ENCODE results near the gene DGKG. TPM values are rescaled to one million over a fixed set of nuclear protein-coding genes. Genes with fewer than 3 reads are reported as not detected.

Gene DGKG
- total and polyA plus RNA-seq, 3 experiments from 2014 or later = 0.04 to 0.20 TPM; not detected in 1

DNA sequence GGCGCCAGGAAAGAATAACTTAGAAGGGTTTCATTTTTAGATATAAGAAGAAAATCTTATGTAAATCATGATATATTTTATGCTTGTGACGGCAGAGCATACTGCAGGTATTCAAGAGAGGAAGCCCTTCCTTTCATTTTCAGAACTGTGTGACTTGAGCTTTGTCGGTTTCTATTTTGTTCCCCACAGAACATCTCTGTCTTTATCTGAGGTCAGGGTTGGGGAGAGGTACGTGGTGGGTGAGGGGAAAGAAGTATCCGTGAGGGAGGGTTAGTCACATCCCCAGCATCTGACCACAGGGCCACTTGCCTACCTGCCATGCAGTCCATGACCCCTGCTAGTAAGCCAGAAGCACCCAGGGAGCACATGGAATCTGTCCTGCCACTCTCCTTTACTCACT is 126.5 kb downstream of the DGKG start:
- peak overlapping the region in 6 of 7 donors; percentile 24 to 66 (median 46) for H3K4me3 Mint-ChIP-seq
- Histone ChIP-seq H3K27me3 (ENCODE audit: insufficient read depth, low read length, poor library complexity, severe bottlenecking) (no peaks in the 10 kb centered on the region), H3K4me1 (ENCODE audit: insufficient read depth, low read length) (no peaks in the 10 kb centered on the region), H3K9me3 (ENCODE audit: low read length) (no peaks in the 10 kb centered on the region), H3K4me3 (ENCODE audit: low read length) (no peak overlapping the region), H3K27ac (ENCODE audit: low read depth, low read length) (no peak overlapping the region), H3K36me3 (ENCODE audit: insufficient read depth, low read length) (no peaks in the 10 kb centered on the region)
- H3K4me1 Mint-ChIP-seq = peaks cover 5 to 10% (median 9%) of the 10 kb centered on the region in 3 donors
- H3K27me3 Mint-ChIP-seq = peaks cover 1 to 6% of the 10 kb centered on the region in 2 donors
- no peaks in the 10 kb centered on the region for H3K9me3 Mint-ChIP-seq
- no peaks in the 10 kb centered on the region for H3K36me3 Mint-ChIP-seq
- peak overlapping the region in 1 of 8 donors; percentile 56 for H3K27ac Mint-ChIP-seq
- CTCF ChIA-PET = interaction anchor here (1.2 kb wide), 1 partner anchor 45 kb away, joined by 3 read pairs; no protein-coding TSS in a partner anchor
- DNase-seq = no peak
- POLR2A ChIA-PET = no interaction called here

DNA sequence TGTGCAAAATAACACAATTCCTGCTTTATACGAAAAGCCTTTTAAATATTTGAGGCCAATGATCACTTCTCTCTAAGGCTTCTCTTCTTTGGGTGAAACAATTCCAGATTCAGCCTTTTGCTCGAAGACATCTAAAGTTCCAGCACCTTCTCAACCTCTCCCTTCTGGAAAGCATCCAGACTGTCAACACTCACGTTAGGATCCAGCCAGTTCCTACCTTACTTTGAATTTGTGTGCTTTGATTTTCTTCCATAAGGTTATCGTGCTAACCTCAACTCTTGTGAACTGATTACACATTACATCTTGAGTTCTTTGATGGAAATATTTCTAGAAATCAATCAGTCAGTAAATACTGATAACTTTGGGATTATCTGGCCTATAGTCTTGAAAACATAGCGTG is 127.9 kb downstream of the DGKG start:
- Histone ChIP-seq H3K9me3 (ENCODE audit: low read length) (no peaks in the 10 kb centered on the region), H3K4me1 (ENCODE audit: insufficient read depth, low read length) (no peaks in the 10 kb centered on the region), H3K27me3 (ENCODE audit: insufficient read depth, low read length, poor library complexity, severe bottlenecking) (no peaks in the 10 kb centered on the region), H3K36me3 (ENCODE audit: insufficient read depth, low read length) (no peaks in the 10 kb centered on the region), H3K27ac (ENCODE audit: low read depth, low read length) (no peak overlapping the region), H3K4me3 (ENCODE audit: low read length) (no peak overlapping the region)
- Mint-ChIP-seq H3K4me1 (peaks cover 5 to 10% (median 9%) of the 10 kb centered on the region in 3 donors), H3K36me3 (no peaks in the 10 kb centered on the region), H3K9me3 (no peaks in the 10 kb centered on the region), H3K27ac (no peak overlapping the region), H3K4me3 (no peak overlapping the region), H3K27me3 (peaks cover 1 to 12% of the 10 kb centered on the region in 2 donors)
- POLR2A ChIA-PET = no interaction called here
- CTCF ChIA-PET = no interaction called here
- DNase-seq = no peak

DNA sequence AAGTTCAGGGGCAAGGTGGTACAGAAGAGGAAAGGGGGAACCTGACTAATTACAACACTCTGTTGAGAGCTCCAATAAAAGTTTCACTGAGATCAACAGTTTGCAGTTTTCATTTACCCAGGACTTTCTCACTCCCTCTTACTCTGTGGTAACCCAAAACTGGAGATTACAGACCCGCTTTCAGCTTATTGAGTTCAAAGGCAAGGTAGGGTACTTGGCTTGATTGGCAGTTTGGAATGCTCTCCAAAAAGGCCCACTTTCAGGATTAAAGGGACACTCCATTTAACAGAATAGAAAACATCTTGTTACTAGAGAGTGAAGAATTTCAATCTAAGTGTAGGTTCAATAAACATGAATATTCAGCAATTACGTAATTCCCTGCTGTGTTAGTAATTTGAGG is 135.6 kb downstream of the DGKG start:
- H3K27me3 Mint-ChIP-seq = peaks cover 5 to 50% of the 10 kb centered on the region in 2 donors
- Histone ChIP-seq H3K9me3 (ENCODE audit: low read length) (no peaks in the 10 kb centered on the region), H3K4me3 (ENCODE audit: low read length) (no peak overlapping the region), H3K27ac (ENCODE audit: low read depth, low read length) (no peak overlapping the region), H3K4me1 (ENCODE audit: insufficient read depth, low read length) (no peaks in the 10 kb centered on the region), H3K27me3 (ENCODE audit: insufficient read depth, low read length, poor library complexity, severe bottlenecking) (no peaks in the 10 kb centered on the region), H3K36me3 (ENCODE audit: insufficient read depth, low read length) (no peaks in the 10 kb centered on the region)
- H3K27ac Mint-ChIP-seq = no peak overlapping the region
- H3K4me1 Mint-ChIP-seq = no peaks in the 10 kb centered on the region
- POLR2A ChIA-PET = no interaction called here
- H3K9me3 Mint-ChIP-seq = no peaks in the 10 kb centered on the region
- CTCF ChIA-PET = interaction anchor here (0.6 kb wide), 1 partner anchor 273 kb away, joined by 3 read pairs; no protein-coding TSS in a partner anchor
- no peaks in the 10 kb centered on the region for H3K36me3 Mint-ChIP-seq
- DNase-seq = no peak
- H3K4me3 Mint-ChIP-seq = no peak overlapping the region

DNA sequence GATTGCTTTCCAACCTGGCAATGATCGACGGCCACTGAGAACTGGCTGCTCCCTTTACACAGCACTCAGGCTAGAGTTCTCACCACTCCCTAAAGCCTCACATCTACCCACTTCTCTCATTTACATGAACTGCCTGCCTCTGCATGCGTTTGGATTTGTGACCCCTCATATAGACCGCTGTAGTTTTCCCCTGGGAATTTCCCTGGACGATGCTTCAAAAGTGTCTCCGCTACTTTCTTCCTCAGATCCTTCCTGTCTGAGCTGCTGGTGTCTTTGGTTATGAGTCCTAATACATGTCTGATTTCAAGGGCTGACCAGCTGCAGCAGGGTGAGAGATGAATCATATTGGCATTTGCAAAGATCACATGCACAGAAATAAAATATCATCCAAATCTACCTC is 136.4 kb downstream of the DGKG start:
- no peak overlapping the region for H3K27ac Mint-ChIP-seq
- no peaks in the 10 kb centered on the region for H3K36me3 ChIP-seq (ENCODE audit: insufficient read depth, low read length)
- ChIA-PET POLR2A (no interaction called here), CTCF (no interaction called here)
- H3K4me1 ChIP-seq (ENCODE audit: insufficient read depth, low read length) = no peaks in the 10 kb centered on the region
- H3K9me3 ChIP-seq (ENCODE audit: low read length) = no peaks in the 10 kb centered on the region
- H3K4me1 Mint-ChIP-seq = no peaks in the 10 kb centered on the region
- H3K27me3 ChIP-seq (ENCODE audit: insufficient read depth, low read length, poor library complexity, severe bottlenecking) = no peaks in the 10 kb centered on the region
- no peaks in the 10 kb centered on the region for H3K9me3 Mint-ChIP-seq
- no peak for DNase-seq
- no peak overlapping the region for H3K4me3 Mint-ChIP-seq
- H3K4me3 ChIP-seq (ENCODE audit: low read length) = no peak overlapping the region
- peaks cover 5 to 50% of the 10 kb centered on the region in 2 donors for H3K27me3 Mint-ChIP-seq
- no peaks in the 10 kb centered on the region for H3K36me3 Mint-ChIP-seq
- H3K27ac ChIP-seq (ENCODE audit: low read depth, low read length) = no peak overlapping the region

DNA sequence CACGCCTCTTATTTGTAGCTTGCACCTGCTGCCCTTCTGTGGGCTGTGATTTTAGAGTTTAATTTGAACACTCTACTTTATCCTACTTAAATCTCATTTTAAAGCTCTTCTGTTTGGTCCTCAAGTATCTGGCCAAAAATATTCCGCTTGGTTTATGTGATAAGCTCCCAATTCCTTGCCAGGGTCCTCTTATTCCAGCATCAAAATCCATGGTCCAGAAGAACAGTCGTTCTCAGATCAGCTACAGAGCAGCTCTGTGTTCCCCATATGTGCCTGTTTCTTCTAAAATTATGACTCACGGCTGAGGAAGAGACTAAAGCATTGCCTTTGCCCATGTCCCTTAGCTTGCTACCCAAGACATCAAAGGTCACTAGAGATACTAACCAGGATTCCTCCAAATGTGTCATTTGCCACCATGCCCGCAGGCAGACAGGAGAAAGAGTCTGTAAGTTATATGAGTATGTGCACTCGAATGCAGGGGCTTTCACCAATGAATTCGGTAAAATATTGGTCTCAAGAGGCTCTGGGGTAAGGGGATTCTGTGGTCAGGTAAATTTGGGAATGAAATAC is 137.9 kb downstream of the DGKG start:
- ChIA-PET POLR2A (no interaction called here), CTCF (interaction anchor here (0.8 kb wide), 1 partner anchor 35 kb away, joined by 3 read pairs; no protein-coding TSS in a partner anchor)
- H3K4me3 Mint-ChIP-seq = no peak overlapping the region
- Histone ChIP-seq H3K27me3 (ENCODE audit: insufficient read depth, low read length, poor library complexity, severe bottlenecking) (no peaks in the 10 kb centered on the region), H3K36me3 (ENCODE audit: insufficient read depth, low read length) (no peaks in the 10 kb centered on the region), H3K9me3 (ENCODE audit: low read length) (no peaks in the 10 kb centered on the region), H3K4me3 (ENCODE audit: low read length) (no peak overlapping the region), H3K4me1 (ENCODE audit: insufficient read depth, low read length) (no peaks in the 10 kb centered on the region), H3K27ac (ENCODE audit: low read depth, low read length) (no peak overlapping the region)
- DNase-seq = no peak
- H3K27me3 Mint-ChIP-seq = peaks cover 5 to 41% of the 10 kb centered on the region in 2 donors
- H3K4me1 Mint-ChIP-seq = no peaks in the 10 kb centered on the region
- no peak overlapping the region for H3K27ac Mint-ChIP-seq
- H3K9me3 Mint-ChIP-seq = no peaks in the 10 kb centered on the region
- no peaks in the 10 kb centered on the region for H3K36me3 Mint-ChIP-seq

DNA sequence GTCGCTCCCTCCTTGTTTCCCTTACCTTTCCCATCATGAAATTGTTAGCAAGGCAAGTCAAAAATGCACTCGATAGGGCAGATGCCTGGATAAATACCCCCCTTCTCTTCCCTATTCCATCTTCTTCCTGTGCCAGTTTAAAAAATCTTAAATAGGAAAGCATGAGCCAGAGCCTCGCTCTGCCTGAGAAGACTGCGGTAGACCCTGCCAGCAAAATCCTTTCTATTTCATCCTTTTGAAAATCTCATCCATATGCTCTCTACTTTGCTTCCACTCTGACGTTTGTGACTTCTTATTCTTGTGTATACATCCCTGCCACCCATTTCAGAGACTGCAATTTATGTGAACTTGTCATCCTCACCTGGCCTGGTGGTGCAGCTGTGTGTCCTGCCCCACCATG is 138.6 kb downstream of the DGKG start:
- H3K36me3 ChIP-seq (ENCODE audit: insufficient read depth, low read length) = no peaks in the 10 kb centered on the region
- POLR2A ChIA-PET = no interaction called here
- Mint-ChIP-seq H3K27ac (no peak overlapping the region), H3K9me3 (no peaks in the 10 kb centered on the region), H3K4me1 (no peaks in the 10 kb centered on the region), H3K4me3 (no peak overlapping the region), H3K27me3 (peaks cover 5 to 37% of the 10 kb centered on the region in 2 donors), H3K36me3 (no peaks in the 10 kb centered on the region)
- no peaks in the 10 kb centered on the region for H3K4me1 ChIP-seq (ENCODE audit: insufficient read depth, low read length)
- no peak for DNase-seq
- H3K27me3 ChIP-seq (ENCODE audit: insufficient read depth, low read length, poor library complexity, severe bottlenecking) = no peaks in the 10 kb centered on the region
- no peaks in the 10 kb centered on the region for H3K9me3 ChIP-seq (ENCODE audit: low read length)
- H3K27ac ChIP-seq (ENCODE audit: low read depth, low read length) = no peak overlapping the region
- CTCF ChIA-PET = no interaction called here
- no peak overlapping the region for H3K4me3 ChIP-seq (ENCODE audit: low read length)

DNA sequence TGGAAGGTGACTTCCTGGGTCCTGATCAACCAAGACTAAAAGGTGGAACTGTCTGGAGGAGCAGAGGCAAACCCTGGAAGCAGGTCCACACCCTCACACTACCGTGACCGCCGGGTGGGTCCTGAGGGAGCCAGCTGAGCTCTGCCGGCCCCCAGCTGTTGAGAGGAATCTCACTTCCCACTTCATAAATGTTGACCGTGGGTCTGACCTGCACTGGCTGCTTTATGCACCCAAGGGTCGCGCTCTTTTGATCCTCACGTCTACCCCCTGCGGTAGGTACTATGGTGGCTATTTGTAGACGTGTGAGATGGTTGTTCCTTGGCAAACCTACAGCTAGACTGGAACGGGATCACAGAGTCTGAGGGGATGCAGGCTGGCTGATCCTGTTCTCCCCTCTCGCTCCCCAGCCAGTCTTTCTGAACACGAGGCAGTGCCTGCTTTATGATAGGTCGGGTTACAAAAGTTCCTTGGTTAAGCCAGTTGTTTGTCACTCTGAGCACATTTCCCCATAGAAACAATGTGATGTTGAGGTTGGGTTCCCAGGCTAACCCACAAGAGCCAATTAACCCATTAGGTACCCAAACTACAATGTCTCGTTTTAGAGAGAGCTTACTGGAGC is 140.2 kb downstream of the DGKG start:
- no peaks in the 10 kb centered on the region for H3K36me3 Mint-ChIP-seq
- no peaks in the 10 kb centered on the region for H3K9me3 Mint-ChIP-seq
- peaks cover 5 to 28% of the 10 kb centered on the region in 2 donors for H3K27me3 Mint-ChIP-seq
- no peak overlapping the region for H3K27ac ChIP-seq (ENCODE audit: low read depth, low read length)
- POLR2A ChIA-PET = no interaction called here
- no peak overlapping the region for H3K27ac Mint-ChIP-seq
- no peaks in the 10 kb centered on the region for H3K9me3 ChIP-seq (ENCODE audit: low read length)
- H3K4me1 Mint-ChIP-seq = peaks cover 0 to 1% (median 0%) of the 10 kb centered on the region in 3 donors
- DNase-seq = no peak
- H3K27me3 ChIP-seq (ENCODE audit: insufficient read depth, low read length, poor library complexity, severe bottlenecking) = no peaks in the 10 kb centered on the region
- H3K36me3 ChIP-seq (ENCODE audit: insufficient read depth, low read length) = no peaks in the 10 kb centered on the region
- no peaks in the 10 kb centered on the region for H3K4me1 ChIP-seq (ENCODE audit: insufficient read depth, low read length)
- H3K4me3 Mint-ChIP-seq = no peak overlapping the region
- no peak overlapping the region for H3K4me3 ChIP-seq (ENCODE audit: low read length)
- CTCF ChIA-PET = no interaction called here

DNA sequence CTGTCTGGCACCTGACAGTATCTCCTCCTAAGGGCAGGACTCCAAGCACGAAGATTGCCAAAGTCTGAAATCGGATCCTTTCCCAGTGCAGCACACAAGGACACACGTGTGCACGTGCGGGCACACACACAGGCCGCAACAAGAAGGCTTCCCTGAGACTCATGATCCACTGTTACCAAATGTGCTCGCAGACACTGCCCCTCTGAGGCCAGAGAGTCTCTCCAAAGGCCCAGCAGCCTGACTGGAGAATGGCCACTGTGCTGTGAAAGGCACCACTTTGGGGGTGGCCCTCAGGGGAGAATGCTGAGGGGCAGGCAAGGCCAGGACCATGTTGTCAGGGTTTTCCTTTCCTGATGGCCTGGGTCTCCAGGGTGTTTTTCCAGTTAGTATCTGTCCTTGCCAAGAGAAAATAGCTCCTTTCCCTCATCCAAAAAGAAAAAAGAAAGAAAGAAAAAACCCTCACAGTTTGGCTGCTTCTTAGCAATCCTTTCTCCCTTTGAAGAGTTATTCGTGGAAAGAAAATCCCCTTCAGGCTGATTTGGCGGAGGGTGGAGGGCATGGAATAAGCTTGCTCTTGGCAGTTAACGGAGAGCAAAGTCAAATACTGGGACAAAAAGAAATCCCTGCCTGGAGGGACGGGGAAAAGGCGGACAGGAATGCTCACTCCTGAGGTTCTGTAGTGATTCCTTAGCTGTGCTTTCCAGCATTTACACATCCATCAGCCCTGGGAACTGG is 141.0 kb downstream of the DGKG start:
- Mint-ChIP-seq H3K4me1 (peaks cover 0 to 1% (median 0%) of the 10 kb centered on the region in 3 donors), H3K27me3 (peaks cover 3 to 23% of the 10 kb centered on the region in 2 donors), H3K4me3 (no peak overlapping the region), H3K27ac (peak overlapping the region in 1 of 8 donors; percentile 77), H3K9me3 (no peaks in the 10 kb centered on the region), H3K36me3 (no peaks in the 10 kb centered on the region)
- CTCF ChIA-PET = no interaction called here
- no peaks in the 10 kb centered on the region for H3K36me3 ChIP-seq (ENCODE audit: insufficient read depth, low read length)
- H3K4me1 ChIP-seq (ENCODE audit: insufficient read depth, low read length) = no peaks in the 10 kb centered on the region
- H3K27ac ChIP-seq (ENCODE audit: low read depth, low read length) = no peak overlapping the region
- POLR2A ChIA-PET = no interaction called here
- H3K4me3 ChIP-seq (ENCODE audit: low read length) = no peak overlapping the region
- H3K27me3 ChIP-seq (ENCODE audit: insufficient read depth, low read length, poor library complexity, severe bottlenecking) = no peaks in the 10 kb centered on the region
- H3K9me3 ChIP-seq (ENCODE audit: low read length) = no peaks in the 10 kb centered on the region
- DNase-seq = no peak

Data from CD8-positive, alpha-beta memory T cell (primary cell).